Hepatocyte (in vitro differentiated cells): ENCODE data around the gene DBR1. TPM values are rescaled to one million over a fixed set of nuclear protein-coding genes. Genes with fewer than 3 reads are reported as not detected.
A peak's percentile ranks its signal among the peaks of the same experiment; 100 is the strongest.

ENCODE experiments used
- DNase-seq: peaks from one replicate; pipeline ENCODE4 v3.0.0-alpha.2; 2016; ENCODE audit warnings: low spot score
- H2AFZ ChIP-seq: fragments of 200-600 bp; sonication (generic); 2 replicates; pipeline ENCODE4 v1.6.0; 2016; ENCODE audit warnings: antibody characterized with exemption, mild to moderate bottlenecking
- H3K27ac ChIP-seq: fragments of 200-600 bp; sonication (generic); 2 replicates; pipeline ENCODE4 v1.5.1; 2016; ENCODE audit warnings: mild to moderate bottlenecking
- H3K27me3 ChIP-seq: fragments of 200-600 bp; sonication (generic); 2 replicates; pipeline ENCODE4 v1.6.1; 2016
- H3K36me3 ChIP-seq: fragments of 200-600 bp; sonication (generic); replicated peaks from 2 replicates; pipeline ENCODE4 v1.5.1; 2016; ENCODE audit warnings: low read depth; ENCODE audit not compliant: insufficient read depth
- H3K4me1 ChIP-seq: fragments of 200-600 bp; sonication (generic); 2 replicates; pipeline ENCODE4 v1.5.1; 2016; ENCODE audit warnings: mild to moderate bottlenecking, moderate library complexity; ENCODE audit not compliant: insufficient read depth
- H3K4me2 ChIP-seq: fragments of 200-600 bp; sonication (generic); 2 replicates; pipeline ENCODE4 v1.6.0; 2016
- H3K4me3 ChIP-seq: fragments of 200-600 bp; sonication (generic); 2 replicates; pipeline ENCODE4 v1.5.1; 2016; ENCODE audit warnings: mild to moderate bottlenecking
- H3K79me2 ChIP-seq: fragments of 200-600 bp; sonication (generic); 2 replicates; pipeline ENCODE4 v1.6.0; 2017; ENCODE audit warnings: mild to moderate bottlenecking
- H3K9me2 ChIP-seq: fragments of 200-600 bp; sonication (generic); replicated peaks from 2 replicates; pipeline ENCODE4 v1.6.0; 2017; ENCODE audit warnings: mild to moderate bottlenecking; ENCODE audit not compliant: insufficient read depth
- H3K9me3 ChIP-seq: fragments of 200-600 bp; sonication (generic); 2 replicates; pipeline ENCODE4 v1.5.1; 2016; ENCODE audit warnings: low read depth, mild to moderate bottlenecking
- H4K20me1 ChIP-seq: fragments of 200-600 bp; sonication (generic); 2 replicates; pipeline ENCODE4 v1.6.0; 2016; ENCODE audit warnings: mild to moderate bottlenecking; ENCODE audit not compliant: insufficient read depth, poor library complexity, severe bottlenecking
- EZH2 ChIP-seq: fragments of 200-600 bp; sonication (generic); IDR thresholded peaks from 2 replicates; pipeline ENCODE4 v1.6.1; 2016; ENCODE audit warnings: antibody characterized with exemption, mild to moderate bottlenecking, borderline replicate concordance
- EZH2phosphoT487 ChIP-seq: fragments of 200-600 bp; sonication (generic); IDR thresholded peaks from one replicate; pipeline ENCODE4 v1.6.1; 2018; ENCODE audit warnings: antibody characterized with exemption, mild to moderate bottlenecking, low read depth, moderate library complexity; ENCODE audit not compliant: unreplicated experiment, severe bottlenecking
- WGBS: methylation state at CpG from one replicate; pipeline ENCODE4 v1.1.6; 2016; ENCODE audit warnings: low lambda C conversion rate; ENCODE audit errors: missing lambda C conversion rate; 5-methylcytosine and 5-hydroxymethylcytosine counted together
- polyA plus RNA-seq: library from polyadenylated mRNA; unstranded; fragments of >200 nt; fragmentation: Nextera tagmentation; extraction: Ambion mirVana; gene quantifications from 2 replicates; pipeline ENCODE4 v1.2.1, GENCODE V29; 2016
- total RNA-seq: library from RNA; depleted of rRNA; stranded (reverse); fragments of >200 nt; gene quantifications from 2 replicates; pipeline ENCODE4 v1.2.3, GENCODE V29; 2014
- TF ChIP-seq, protein P1 (sequence below): fragments of 200-600 bp; sonication (generic); IDR thresholded peaks from 2 replicates; pipeline ENCODE4 v1.5.1; 2016; ENCODE audit warnings: antibody characterized with exemption, mild to moderate bottlenecking; ENCODE audit not compliant: poor library complexity

Gene DBR1
- total and polyA plus RNA-seq, 2 experiments from 2014 or later: 8.6 to 13.8 TPM

DNA sequence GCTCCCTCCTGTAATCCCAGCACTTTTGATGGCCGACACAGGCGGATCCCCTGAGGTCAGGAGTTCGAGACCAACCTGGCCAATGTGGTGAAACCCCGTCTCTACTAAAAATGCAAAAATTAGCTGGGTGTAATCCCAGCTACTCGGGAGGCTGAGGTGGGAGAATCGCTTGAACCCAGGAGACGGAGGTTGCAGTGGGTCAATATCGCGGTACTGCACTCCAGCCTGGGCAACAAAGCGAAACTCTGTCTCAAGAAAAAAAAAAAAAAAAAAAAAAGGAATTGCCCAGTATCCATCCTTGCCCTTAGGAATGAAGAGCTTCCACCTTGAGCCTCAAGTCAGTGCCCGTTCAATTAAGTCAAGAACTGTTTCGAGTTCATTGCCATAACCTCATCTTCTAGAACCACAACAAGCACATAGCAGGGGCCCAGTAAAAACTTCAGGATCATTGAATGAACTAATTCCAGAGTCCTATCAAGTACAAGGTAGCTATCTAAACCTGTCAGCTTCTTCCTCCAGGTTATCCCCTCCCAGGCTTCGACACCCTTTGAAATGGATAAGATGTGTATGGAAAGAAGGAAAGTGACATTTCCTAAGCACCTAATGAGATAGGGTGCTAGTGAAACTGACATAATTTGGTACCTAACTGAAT is 826 bp downstream of the DBR1 start:
- Histone ChIP-seq H3K79me2 (peaks cover 28% of the 10 kb centered on the region), H3K4me2 (peak overlapping the region; percentile 84), H4K20me1 (no peaks in the 10 kb centered on the region), H3K9me3 (no peaks in the 10 kb centered on the region), H3K27me3 (no peaks in the 10 kb centered on the region), H2AFZ (peak overlapping the region; percentile 100), H3K4me3 (peak overlapping the region; percentile 48), H3K36me3 (no peaks in the 10 kb centered on the region), H3K4me1 (no peaks in the 10 kb centered on the region), H3K27ac (peak overlapping the region; percentile 79), H3K9me2 (no peaks in the 10 kb centered on the region)
- peak; percentile 8 for DNase-seq
- WGBS: 60% methylated on average over 13 of the region's 13 CpGs
- TF ChIP-seq, protein P1, sequence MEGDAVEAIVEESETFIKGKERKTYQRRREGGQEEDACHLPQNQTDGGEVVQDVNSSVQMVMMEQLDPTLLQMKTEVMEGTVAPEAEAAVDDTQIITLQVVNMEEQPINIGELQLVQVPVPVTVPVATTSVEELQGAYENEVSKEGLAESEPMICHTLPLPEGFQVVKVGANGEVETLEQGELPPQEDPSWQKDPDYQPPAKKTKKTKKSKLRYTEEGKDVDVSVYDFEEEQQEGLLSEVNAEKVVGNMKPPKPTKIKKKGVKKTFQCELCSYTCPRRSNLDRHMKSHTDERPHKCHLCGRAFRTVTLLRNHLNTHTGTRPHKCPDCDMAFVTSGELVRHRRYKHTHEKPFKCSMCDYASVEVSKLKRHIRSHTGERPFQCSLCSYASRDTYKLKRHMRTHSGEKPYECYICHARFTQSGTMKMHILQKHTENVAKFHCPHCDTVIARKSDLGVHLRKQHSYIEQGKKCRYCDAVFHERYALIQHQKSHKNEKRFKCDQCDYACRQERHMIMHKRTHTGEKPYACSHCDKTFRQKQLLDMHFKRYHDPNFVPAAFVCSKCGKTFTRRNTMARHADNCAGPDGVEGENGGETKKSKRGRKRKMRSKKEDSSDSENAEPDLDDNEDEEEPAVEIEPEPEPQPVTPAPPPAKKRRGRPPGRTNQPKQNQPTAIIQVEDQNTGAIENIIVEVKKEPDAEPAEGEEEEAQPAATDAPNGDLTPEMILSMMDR: no peak
- no peak for TF ChIP-seq EZH2
- no peak for TF ChIP-seq EZH2phosphoT487

DNA sequence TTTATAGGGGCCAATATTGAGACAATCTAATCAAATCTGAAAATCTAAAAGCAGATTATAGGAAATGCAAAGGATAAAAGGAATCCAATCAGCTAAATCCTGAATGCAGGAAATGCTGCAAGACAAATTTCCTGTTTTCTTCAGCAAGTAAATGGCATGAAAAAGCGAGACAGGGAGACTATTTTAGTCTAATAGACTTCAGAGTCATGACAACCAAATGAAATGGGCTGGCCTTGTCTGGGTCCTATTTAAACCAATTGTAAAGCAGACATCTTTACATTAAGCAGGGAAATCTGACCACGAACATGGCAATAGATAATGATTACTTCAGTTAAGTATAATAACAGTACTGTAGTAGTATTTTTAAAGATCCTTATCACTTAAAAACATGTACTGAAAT is 2.1 kb downstream of the DBR1 start:
- TF ChIP-seq EZH2 (no peak), EZH2phosphoT487 (no peak)
- TF ChIP-seq, protein P1: no peak
- no peaks in the 10 kb centered on the region for H3K9me3 ChIP-seq
- WGBS: 98% methylated on average over 2 of the region's 2 CpGs
- H3K9me2 ChIP-seq: no peaks in the 10 kb centered on the region
- no peak overlapping the region for H2AFZ ChIP-seq
- no peak for DNase-seq
- H3K27ac ChIP-seq: no peak overlapping the region
- no peaks in the 10 kb centered on the region for H3K27me3 ChIP-seq
- no peaks in the 10 kb centered on the region for H3K36me3 ChIP-seq
- no peaks in the 10 kb centered on the region for H4K20me1 ChIP-seq
- H3K4me3 ChIP-seq: no peak overlapping the region
- H3K4me1 ChIP-seq: no peaks in the 10 kb centered on the region
- H3K79me2 ChIP-seq: peaks cover 28% of the 10 kb centered on the region
- no peak overlapping the region for H3K4me2 ChIP-seq

DNA sequence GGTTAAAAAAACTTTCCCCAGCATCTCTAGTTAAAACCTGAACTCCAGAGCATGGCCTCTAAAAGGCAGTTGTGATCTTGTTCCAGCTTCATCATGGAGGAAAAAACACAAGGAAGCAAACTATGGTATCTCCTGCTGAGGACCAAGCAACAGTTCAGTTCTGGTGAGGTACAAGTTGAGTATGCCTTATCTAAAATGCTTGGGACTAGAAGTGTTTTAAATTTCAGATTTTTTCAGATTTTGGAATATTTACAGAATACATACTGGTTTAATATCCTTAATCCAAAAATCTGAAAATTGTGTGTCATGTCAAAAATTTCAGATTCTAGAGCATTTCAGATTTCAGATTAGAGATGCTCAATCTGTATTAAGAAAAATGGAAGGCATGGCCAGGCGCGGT is 9.7 kb downstream of the DBR1 start:
- Histone ChIP-seq H2AFZ (no peak overlapping the region), H3K9me3 (no peaks in the 10 kb centered on the region), H3K27me3 (no peaks in the 10 kb centered on the region), H3K4me3 (no peak overlapping the region), H3K9me2 (no peaks in the 10 kb centered on the region), H3K27ac (no peak overlapping the region), H3K36me3 (no peaks in the 10 kb centered on the region), H4K20me1 (no peaks in the 10 kb centered on the region), H3K4me1 (no peaks in the 10 kb centered on the region), H3K4me2 (no peak overlapping the region), H3K79me2 (no peaks in the 10 kb centered on the region)
- 97% methylated on average over 2 of the region's 2 CpGs for WGBS
- DNase-seq: no peak
- TF ChIP-seq EZH2phosphoT487: no peak
- TF ChIP-seq, protein P1: no peak
- TF ChIP-seq EZH2: no peak
